SK-N-SH treated with all-trans-retinoic acid at 6 μM for 48 hours (cell line): Measurements from ENCODE around the gene AUTS2.

ENCODE experiments used
- BACH2 ChIP-seq: fragments of 250-450 bp; sonication (Bioruptor Pico); IDR thresholded peaks from 2 replicates; pipeline ENCODE4 v1.9.0; 2021; ENCODE audit warnings: mild to moderate bottlenecking, borderline replicate concordance
- PATZ1 ChIP-seq: fragments of 250-450 bp; sonication (Bioruptor Pico); IDR thresholded peaks from 2 replicates; pipeline ENCODE4 v1.8.0; 2020; ENCODE audit warnings: mild to moderate bottlenecking, moderate library complexity, borderline replicate concordance
- RARB ChIP-seq: fragments of 250-450 bp; sonication (Bioruptor Pico); IDR thresholded peaks from 2 replicates; pipeline ENCODE4 v1.8.0; 2021; ENCODE audit warnings: mild to moderate bottlenecking, moderate library complexity
- TSHZ2 ChIP-seq: fragments of 250-450 bp; sonication (Bioruptor Pico); IDR thresholded peaks from 2 replicates; pipeline ENCODE4 v1.5.0; 2020; ENCODE audit warnings: mild to moderate bottlenecking, moderate library complexity
- ZFP30 ChIP-seq: fragments of 450-650 bp; formaldehyde crosslinking; IDR thresholded peaks from 2 replicates; pipeline ENCODE4 v1.5.0; 2022; ENCODE audit warnings: mild to moderate bottlenecking, moderate library complexity
- ZNF8 ChIP-seq: fragments of 450-650 bp; formaldehyde crosslinking; IDR thresholded peaks from 2 replicates; pipeline ENCODE4 v1.5.0; 2020; ENCODE audit warnings: mild to moderate bottlenecking, moderate library complexity

GRCh38 chr7:69746383-69746782, 148.1 kb downstream of the AUTS2 start:
- TF ChIP-seq ZFP30 (CRISPR knock-in tag) (no peak), PATZ1 (CRISPR knock-in tag) (no peak), ZNF8 (CRISPR knock-in tag) (no peak), BACH2 (CRISPR knock-in tag) (no peak), TSHZ2 (CRISPR knock-in tag) (no peak), RARB (CRISPR knock-in tag) (no peak)
